Measurements from ENCODE around the gene GMPPA. TPM values are rescaled to one million over a fixed set of nuclear protein-coding genes. Genes with fewer than 3 reads are reported as not detected.

The GMPPA gene
- total RNA-seq, 1 donor from 2014 or later = 23.2 TPM

- H3K4me1 Mint-ChIP-seq (ENCODE audit: low read depth, unreplicated experiment) = peaks cover 54% of the 10 kb centered on the region
- TF ChIP-seq CTCF (IDR thresholded peaks at IDR 0.05; ENCODE audit: partially characterized antibody, unreplicated experiment) = no peak
- H3K36me3 Mint-ChIP-seq (ENCODE audit: unreplicated experiment) = no peaks in the 10 kb centered on the region
- H3K27ac Mint-ChIP-seq (ENCODE audit: unreplicated experiment) = peak overlapping the region; percentile 56
- H3K4me3 Mint-ChIP-seq (ENCODE audit: unreplicated experiment) = peak overlapping the region; percentile 40
- peaks cover 5% of the 10 kb centered on the region for H3K9me3 Mint-ChIP-seq (ENCODE audit: unreplicated experiment)
- peaks cover 10% of the 10 kb centered on the region for H3K27me3 Mint-ChIP-seq (ENCODE audit: unreplicated experiment)
- peak; percentile 79 for DNase-seq
These were observed 23.7 kb downstream of the GMPPA start for GRCh38 chr2:219522111-219523030.

- Mint-ChIP-seq H3K27ac (ENCODE audit: unreplicated experiment) (no peak overlapping the region), H3K9me3 (ENCODE audit: unreplicated experiment) (peaks cover 5% of the 10 kb centered on the region), H3K36me3 (ENCODE audit: unreplicated experiment) (no peaks in the 10 kb centered on the region), H3K27me3 (ENCODE audit: unreplicated experiment) (peaks cover 10% of the 10 kb centered on the region), H3K4me3 (ENCODE audit: unreplicated experiment) (peak overlapping the region; percentile 30), H3K4me1 (ENCODE audit: low read depth, unreplicated experiment) (peaks cover 46% of the 10 kb centered on the region)
- peak; percentile 19 for TF ChIP-seq CTCF (IDR thresholded peaks at IDR 0.05; ENCODE audit: partially characterized antibody, unreplicated experiment)
- no peak for DNase-seq
These were observed 24.5 kb downstream of the GMPPA start for GRCh38 chr2:219523031-219523671.

- Mint-ChIP-seq H3K27me3 (ENCODE audit: unreplicated experiment) (peaks cover 13% of the 10 kb centered on the region), H3K9me3 (ENCODE audit: unreplicated experiment) (peaks cover 5% of the 10 kb centered on the region), H3K4me1 (ENCODE audit: low read depth, unreplicated experiment) (peaks cover 38% of the 10 kb centered on the region), H3K27ac (ENCODE audit: unreplicated experiment) (no peak overlapping the region), H3K36me3 (ENCODE audit: unreplicated experiment) (no peaks in the 10 kb centered on the region), H3K4me3 (ENCODE audit: unreplicated experiment) (no peak overlapping the region)
- TF ChIP-seq CTCF (IDR thresholded peaks at IDR 0.05; ENCODE audit: partially characterized antibody, unreplicated experiment) = no peak
- no peak for DNase-seq
These were observed 26.1 kb downstream of the GMPPA start for GRCh38 chr2:219524817-219525216.

- no peak for TF ChIP-seq CTCF (IDR thresholded peaks at IDR 0.05; ENCODE audit: partially characterized antibody, unreplicated experiment)
- Mint-ChIP-seq H3K27ac (ENCODE audit: unreplicated experiment) (peak overlapping the region; percentile 33), H3K36me3 (ENCODE audit: unreplicated experiment) (no peaks in the 10 kb centered on the region), H3K4me1 (ENCODE audit: low read depth, unreplicated experiment) (peaks cover 33% of the 10 kb centered on the region), H3K27me3 (ENCODE audit: unreplicated experiment) (peaks cover 12% of the 10 kb centered on the region), H3K9me3 (ENCODE audit: unreplicated experiment) (peaks cover 5% of the 10 kb centered on the region), H3K4me3 (ENCODE audit: unreplicated experiment) (peak overlapping the region; percentile 73)
- DNase-seq = peak; percentile 70
These were observed 27.0 kb downstream of the GMPPA start for GRCh38 chr2:219525533-219526232.

All from glutamatergic neuron (in vitro differentiated cells).